Measurements from ENCODE around the gene PCDHGA10.
"Not testable (repeated sequence)": the region's sequence is repeated elsewhere in the genome, so short reads cannot be mapped to it uniquely, and the experiment has no call there.

The PCDHGA10 gene

DNA sequence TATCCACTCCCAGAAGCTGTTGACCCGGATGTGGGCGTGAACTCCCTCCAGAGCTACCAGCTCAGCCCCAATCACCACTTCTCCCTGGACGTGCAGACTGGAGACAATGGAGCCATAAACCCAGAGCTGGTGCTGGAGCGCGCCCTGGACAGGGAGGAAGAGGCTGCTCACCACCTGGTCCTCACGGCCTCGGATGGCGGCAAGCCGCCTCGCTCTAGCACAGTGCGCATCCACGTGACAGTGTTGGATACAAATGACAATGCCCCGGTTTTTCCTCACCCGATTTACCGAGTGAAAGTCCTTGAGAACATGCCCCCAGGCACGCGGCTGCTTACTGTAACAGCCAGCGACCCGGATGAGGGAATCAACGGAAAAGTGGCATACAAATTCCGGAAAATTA, 19.5 kb upstream of the PCDHGA10 start:
- DNase-seq: no peak

GRCh38 chr5:141394401-141395187, 18.2 kb upstream of the PCDHGA10 start:
- DNase-seq: not testable (repeated sequence)

DNA sequence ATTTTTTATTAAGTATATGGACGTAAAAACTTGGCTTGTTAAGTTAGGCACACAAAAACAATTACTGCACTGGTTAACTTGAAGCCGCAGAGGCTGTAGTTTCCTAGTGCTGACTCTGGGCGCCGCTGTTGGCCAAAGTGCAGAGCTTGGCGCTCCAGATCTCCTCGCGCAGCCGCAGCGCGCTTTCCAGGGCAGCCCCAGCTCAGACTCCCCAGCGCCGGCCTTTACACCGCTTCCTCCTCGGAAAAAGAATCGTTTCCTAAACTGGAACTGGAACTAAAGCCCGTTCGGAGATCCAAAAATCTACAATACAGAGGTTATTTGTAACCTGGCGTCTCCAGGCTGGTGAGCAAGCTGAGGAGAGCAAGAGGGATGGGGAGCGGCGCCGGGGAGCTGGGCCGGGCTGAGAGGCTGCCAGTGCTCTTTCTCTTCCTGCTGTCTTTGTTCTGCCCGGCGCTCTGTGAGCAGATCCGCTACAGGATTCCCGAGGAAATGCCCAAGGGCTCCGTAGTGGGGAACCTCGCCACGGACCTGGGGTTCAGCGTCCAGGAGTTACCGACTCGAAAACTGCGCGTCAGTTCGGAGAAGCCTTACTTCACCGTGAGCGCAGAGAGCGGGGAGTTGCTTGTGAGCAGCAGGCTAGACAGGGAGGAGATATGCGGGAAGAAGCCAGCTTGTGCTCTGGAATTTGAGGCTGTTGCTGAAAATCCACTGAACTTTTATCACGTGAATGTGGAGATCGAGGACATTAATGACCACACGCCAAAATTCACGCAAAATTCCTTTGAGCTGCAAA, 14.8 kb upstream of the PCDHGA10 start, which contains the start of gene PCDHGB5:
Gene PCDHGB5, plus strand, starts transcription at position 192 of the 796 bp plus-strand sequence. Its CDS starts 181 bp downstream, at position 373.
- DNase-seq: not testable (repeated sequence)

GRCh38 chr5:141398608-141399007, 14.2 kb upstream of the PCDHGA10 start:
- no peak for DNase-seq

GRCh38 chr5:141399555-141400258, 13.1 kb upstream of the PCDHGA10 start:
- DNase-seq: no peak

- no peak for DNase-seq
These were observed 10.1 kb upstream of the PCDHGA10 start, which contains the start of gene PCDHGA9 for GRCh38 chr5:141402553-141403243. Gene PCDHGA9, plus strand, starts transcription at chr5:141402778. Its CDS starts 175 bp downstream, at chr5:141402953.

GRCh38 chr5:141403387-141403786, 9.4 kb upstream of the PCDHGA10 start:
- no peak for DNase-seq

GRCh38 chr5:141407790-141408505, 4.8 kb upstream of the PCDHGA10 start, which contains the start of gene PCDHGB6:
Gene PCDHGB6, plus strand, starts transcription at chr5:141408021. Its CDS starts 182 bp downstream, at chr5:141408203.
- DNase-seq: not testable (repeated sequence)

- DNase-seq: no peak
These were observed 3.0 kb upstream of the PCDHGA10 start for GRCh38 chr5:141409598-141410306.

DNA sequence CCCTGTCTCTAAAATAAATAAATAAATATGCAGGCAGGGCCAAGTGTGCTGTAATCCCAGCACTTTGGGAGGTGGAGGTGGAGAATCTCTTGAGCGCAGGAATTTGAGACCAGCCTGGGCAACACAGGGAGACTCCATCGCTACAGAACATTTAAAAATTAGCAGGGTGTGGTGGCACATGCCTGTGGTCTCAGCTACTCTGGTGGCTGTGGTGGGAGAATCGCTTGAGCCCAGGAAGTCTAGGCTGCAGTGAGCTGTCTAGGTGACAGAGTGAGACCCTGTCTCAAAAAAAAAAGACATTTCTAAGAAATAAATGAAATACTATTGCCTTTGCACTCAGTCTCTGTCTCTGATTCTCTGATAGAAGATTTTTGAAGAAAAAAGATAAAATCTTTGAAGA, 1.2 kb upstream of the PCDHGA10 start:
- no peak for DNase-seq

- no peak for DNase-seq
These were observed 818 bp downstream of the PCDHGA10 start for GRCh38 chr5:141413540-141414069.

DNA sequence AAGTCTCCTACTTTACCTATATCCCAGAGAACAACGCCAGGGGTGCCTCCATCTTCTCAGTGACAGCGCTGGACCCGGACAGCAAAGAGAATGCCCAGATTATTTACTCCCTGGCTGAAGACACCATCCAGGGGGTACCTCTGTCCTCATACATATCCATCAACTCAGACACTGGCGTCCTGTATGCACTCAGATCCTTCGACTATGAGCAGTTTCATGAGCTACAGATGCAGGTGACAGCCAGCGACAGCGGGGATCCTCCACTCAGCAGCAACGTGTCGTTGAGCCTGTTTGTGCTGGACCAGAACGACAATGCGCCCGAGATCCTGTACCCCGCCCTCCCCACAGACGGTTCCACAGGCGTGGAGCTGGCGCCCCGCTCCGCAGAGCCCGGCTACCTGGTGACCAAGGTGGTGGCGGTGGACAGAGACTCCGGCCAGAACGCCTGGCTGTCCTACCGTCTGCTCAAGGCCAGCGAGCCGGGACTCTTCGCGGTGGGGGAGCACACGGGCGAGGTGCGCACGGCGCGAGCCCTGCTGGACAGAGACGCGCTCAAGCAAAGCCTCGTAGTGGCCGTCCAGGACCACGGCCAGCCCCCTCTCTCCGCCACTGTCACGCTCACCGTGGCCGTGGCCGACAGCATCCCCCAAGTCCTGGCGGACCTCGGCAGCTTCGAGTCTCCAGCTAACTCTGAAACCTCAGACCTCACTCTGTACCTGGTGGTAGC, 1.9 kb downstream of the PCDHGA10 start:
- DNase-seq: not testable (repeated sequence)

- DNase-seq: not testable (repeated sequence)
These were observed 2.5 kb downstream of the PCDHGA10 start for GRCh38 chr5:141415275-141415618.

- not testable (repeated sequence) for DNase-seq
These were observed 4.8 kb downstream of the PCDHGA10 start, which contains the start of gene PCDHGB7 for GRCh38 chr5:141417494-141418172. Gene PCDHGB7, plus strand, starts transcription at chr5:141417677. Its CDS starts 183 bp downstream, at chr5:141417860.

DNA sequence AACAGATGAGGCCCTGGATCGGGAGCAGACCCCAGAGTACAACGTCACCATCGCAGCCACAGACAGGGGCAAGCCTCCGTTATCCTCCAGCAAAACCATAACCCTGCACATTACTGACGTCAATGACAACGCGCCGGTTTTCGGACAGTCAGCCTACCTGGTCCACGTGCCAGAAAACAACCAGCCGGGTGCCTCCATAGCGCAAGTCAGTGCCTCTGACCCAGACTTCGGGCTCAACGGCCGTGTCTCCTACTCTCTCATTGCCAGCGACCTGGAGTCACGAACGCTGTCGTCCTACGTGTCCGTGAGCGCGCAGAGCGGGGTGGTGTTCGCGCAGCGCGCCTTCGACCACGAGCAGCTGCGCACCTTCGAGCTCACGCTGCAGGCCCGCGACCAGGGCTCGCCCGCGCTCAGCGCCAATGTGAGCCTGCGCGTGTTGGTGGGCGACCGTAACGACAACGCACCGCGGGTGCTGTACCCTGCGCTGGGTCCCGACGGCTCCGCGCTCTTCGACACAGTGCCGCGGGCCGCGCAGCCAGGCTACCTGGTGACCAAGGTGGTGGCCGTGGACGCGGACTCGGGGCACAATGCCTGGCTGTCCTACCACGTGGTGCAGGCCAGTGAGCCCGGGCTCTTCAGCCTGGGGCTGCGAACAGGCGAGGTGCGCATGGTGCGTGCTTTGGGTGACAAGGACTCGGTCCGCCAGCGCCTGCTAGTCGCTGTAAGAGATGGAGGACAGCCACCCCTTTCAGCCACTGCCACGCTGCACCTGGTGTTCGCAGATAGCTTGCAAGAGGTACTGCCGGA, 6.5 kb downstream of the PCDHGA10 start:
- DNase-seq: no peak

DNA sequence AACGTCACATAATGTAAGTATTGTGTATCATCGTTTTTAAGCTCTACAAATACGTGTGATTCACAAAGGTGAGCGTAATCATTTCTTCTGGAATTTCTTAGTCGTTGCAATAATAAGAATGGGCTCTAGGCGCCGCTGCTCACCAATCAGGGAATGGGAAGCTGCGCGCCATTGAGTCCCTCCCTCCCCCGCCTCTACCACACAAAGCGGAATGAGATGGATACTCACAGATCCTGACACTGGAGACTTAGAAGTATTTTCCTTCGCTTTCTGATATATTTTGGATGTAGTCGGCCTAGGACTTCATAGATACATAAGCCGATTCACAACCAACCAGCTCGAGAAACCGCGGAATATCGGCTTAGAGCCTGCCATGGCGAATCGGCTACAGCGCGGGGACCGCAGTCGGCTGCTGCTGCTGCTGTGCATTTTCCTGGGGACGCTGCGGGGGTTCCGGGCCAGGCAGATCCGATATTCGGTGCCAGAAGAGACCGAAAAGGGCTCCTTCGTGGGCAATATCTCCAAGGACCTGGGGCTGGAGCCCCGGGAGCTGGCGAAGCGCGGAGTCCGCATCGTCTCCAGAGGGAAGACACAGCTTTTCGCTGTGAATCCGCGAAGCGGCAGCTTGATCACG, 8.2 kb downstream of the PCDHGA10 start, which contains the start of gene PCDHGA11:
Gene PCDHGA11, plus strand, starts transcription at position 197 of the 634 bp plus-strand sequence. Its CDS starts 177 bp downstream, at position 374.
- peak; percentile 15 for DNase-seq

DNA sequence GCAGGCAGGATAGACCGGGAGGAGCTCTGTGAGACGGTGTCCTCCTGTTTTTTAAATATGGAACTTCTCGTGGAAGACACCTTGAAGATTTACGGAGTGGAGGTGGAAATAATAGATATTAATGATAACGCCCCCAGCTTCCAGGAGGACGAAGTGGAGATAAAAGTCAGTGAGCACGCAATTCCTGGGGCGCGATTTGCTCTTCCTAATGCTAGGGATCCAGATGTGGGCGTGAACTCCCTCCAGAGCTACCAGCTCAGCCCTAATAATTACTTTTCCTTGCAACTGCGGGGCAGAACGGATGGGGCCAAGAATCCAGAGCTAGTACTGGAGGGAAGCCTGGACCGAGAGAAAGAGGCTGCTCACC, 8.7 kb downstream of the PCDHGA10 start:
- DNase-seq: no peak
